ENCODE data around the gene DACT3. TPM values are rescaled to one million over a fixed set of nuclear protein-coding genes. Genes with fewer than 3 reads are reported as not detected.

DACT3 gene
- total RNA-seq, 1 experiment from 2014 or later = 1.0 TPM

DNA sequence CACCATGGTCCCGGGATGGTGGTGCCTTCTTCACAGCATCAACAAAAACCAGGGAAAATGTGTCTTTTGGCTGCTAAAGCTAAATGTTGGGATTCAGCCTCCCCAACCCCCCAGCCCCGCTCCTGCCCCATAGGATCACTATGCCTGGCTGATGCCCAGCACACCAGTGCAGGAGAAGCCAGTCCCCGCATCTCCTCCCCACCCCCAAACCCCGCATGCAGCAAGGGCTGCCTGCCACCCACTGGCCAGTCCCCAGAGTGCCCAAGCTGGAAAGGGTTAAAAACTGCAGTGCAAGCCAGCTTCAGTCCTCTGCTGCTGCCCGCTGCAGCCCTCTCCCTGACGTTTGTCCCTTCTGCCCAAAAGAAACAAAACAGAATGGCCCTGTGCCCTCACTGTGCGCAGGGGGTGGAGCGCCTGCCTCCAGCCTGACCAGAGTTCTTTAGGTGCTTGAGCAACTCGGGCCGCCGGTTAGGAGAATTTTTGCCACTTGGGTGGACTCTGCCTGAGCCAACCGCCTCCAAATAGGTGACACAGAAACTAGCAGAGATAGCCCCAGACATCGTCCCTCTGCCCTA, 56.1 kb downstream of the DACT3 start:
- ChIA-PET CTCF (no interaction called here), POLR2A (no interaction called here)

DNA sequence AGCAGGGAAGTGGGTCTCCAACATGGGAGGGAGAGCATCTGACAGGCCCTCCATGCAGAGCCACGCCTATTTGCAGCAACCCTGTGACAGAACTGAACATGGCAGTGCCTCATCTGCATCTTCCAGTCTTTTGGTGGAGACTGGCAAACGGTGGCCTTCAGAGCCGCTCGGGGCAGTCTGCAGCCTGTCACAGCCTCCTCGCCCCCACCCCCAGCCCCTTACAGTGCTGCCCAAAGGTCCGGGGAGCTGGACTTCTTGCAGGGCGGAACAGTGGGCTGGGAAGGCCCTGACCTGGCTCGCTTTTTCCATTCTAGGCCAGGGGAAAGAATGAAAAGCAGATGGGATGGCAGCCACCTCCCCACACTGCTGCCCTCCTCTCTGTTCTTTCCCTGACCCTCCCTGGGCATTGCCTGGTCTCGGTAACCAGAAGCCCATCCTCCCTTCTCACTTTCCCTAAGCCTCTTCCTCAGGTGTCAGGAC, 57.2 kb downstream of the DACT3 start:
- Histone ChIP-seq H3K27me3 (ENCODE audit: control insufficient read depth, insufficient read depth, low read length) (no peaks in the 10 kb centered on the region), H3K4me1 (ENCODE audit: control insufficient read depth, insufficient read depth, low read length) (peaks cover 14% of the 10 kb centered on the region), H3K36me3 (ENCODE audit: control insufficient read depth, insufficient read depth, low read length) (peaks cover 5% of the 10 kb centered on the region), H3K4me3 (ENCODE audit: low read depth in 2 of 2, low read length in 2 of 2) (peak overlapping the region in 1 of 2 experiments; percentile 99; a peak in 1 of 4 replicates), H3K9me3 (ENCODE audit: control insufficient read depth, insufficient read depth, low read depth, low read length) (0 out of 2 replicates have a peak, but pooled peaks cover under 1% of the 10 kb centered on the region), H3K27ac (ENCODE audit: low read length) (peak overlapping the region; percentile 96; the same call in 1 of the 2 replicates)
- no TSS peak for BruUV-seq (replicated peaks)
- in situ Hi-C loops (cut with HindIII; ENCODE audit: low pct_unique_long_range_greater_than_20kb, low sequenced_read_pairs) = no loop called here
- intact Hi-C loops (cut with micrococcal nuclease; ENCODE audit: unreplicated experiment) = no loop called here
- DNase-seq (ENCODE audit: low read depth, low spot score) = no peak
- ATAC-seq = no peak
- CTCF ChIA-PET = no interaction called here
- TF ChIP-seq, protein P1, sequence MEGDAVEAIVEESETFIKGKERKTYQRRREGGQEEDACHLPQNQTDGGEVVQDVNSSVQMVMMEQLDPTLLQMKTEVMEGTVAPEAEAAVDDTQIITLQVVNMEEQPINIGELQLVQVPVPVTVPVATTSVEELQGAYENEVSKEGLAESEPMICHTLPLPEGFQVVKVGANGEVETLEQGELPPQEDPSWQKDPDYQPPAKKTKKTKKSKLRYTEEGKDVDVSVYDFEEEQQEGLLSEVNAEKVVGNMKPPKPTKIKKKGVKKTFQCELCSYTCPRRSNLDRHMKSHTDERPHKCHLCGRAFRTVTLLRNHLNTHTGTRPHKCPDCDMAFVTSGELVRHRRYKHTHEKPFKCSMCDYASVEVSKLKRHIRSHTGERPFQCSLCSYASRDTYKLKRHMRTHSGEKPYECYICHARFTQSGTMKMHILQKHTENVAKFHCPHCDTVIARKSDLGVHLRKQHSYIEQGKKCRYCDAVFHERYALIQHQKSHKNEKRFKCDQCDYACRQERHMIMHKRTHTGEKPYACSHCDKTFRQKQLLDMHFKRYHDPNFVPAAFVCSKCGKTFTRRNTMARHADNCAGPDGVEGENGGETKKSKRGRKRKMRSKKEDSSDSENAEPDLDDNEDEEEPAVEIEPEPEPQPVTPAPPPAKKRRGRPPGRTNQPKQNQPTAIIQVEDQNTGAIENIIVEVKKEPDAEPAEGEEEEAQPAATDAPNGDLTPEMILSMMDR (IDR thresholded peaks at IDR 0.05) = no peak
- no peak for TF ChIP-seq POLR2AphosphoS5 (IDR thresholded peaks at IDR 0.05; ENCODE audit: low read depth, low read length)
- no peak for TF ChIP-seq SIN3A (IDR thresholded peaks at IDR 0.05; ENCODE audit: borderline replicate concordance, insufficient read depth, low read depth, low read length)
- TF ChIP-seq, protein P2, sequence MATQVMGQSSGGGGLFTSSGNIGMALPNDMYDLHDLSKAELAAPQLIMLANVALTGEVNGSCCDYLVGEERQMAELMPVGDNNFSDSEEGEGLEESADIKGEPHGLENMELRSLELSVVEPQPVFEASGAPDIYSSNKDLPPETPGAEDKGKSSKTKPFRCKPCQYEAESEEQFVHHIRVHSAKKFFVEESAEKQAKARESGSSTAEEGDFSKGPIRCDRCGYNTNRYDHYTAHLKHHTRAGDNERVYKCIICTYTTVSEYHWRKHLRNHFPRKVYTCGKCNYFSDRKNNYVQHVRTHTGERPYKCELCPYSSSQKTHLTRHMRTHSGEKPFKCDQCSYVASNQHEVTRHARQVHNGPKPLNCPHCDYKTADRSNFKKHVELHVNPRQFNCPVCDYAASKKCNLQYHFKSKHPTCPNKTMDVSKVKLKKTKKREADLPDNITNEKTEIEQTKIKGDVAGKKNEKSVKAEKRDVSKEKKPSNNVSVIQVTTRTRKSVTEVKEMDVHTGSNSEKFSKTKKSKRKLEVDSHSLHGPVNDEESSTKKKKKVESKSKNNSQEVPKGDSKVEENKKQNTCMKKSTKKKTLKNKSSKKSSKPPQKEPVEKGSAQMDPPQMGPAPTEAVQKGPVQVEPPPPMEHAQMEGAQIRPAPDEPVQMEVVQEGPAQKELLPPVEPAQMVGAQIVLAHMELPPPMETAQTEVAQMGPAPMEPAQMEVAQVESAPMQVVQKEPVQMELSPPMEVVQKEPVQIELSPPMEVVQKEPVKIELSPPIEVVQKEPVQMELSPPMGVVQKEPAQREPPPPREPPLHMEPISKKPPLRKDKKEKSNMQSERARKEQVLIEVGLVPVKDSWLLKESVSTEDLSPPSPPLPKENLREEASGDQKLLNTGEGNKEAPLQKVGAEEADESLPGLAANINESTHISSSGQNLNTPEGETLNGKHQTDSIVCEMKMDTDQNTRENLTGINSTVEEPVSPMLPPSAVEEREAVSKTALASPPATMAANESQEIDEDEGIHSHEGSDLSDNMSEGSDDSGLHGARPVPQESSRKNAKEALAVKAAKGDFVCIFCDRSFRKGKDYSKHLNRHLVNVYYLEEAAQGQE (IDR thresholded peaks at IDR 0.05; ENCODE audit: insufficient read depth in 1 of 2, low read depth in 2 of 2, low read length in 1 of 2) = no peak
- TF ChIP-seq TCF7L2 (IDR thresholded peaks at IDR 0.05; ENCODE audit: low read depth, low read length) = no peak
- POLR2A ChIA-PET = no interaction called here

More for the DNA sequence above, 56.1 kb downstream of the DACT3 start:
- TF ChIP-seq SIN3A (IDR thresholded peaks at IDR 0.05; ENCODE audit: borderline replicate concordance, insufficient read depth, low read depth, low read length) = no peak
- no peak for TF ChIP-seq POLR2AphosphoS5 (IDR thresholded peaks at IDR 0.05; ENCODE audit: low read depth, low read length)
- TF ChIP-seq TCF7L2 (IDR thresholded peaks at IDR 0.05; ENCODE audit: low read depth, low read length) = no peak
- TF ChIP-seq, protein P1 (IDR thresholded peaks at IDR 0.05) = no peak
- TF ChIP-seq, protein P2 (IDR thresholded peaks at IDR 0.05; ENCODE audit: insufficient read depth in 1 of 2, low read depth in 2 of 2, low read length in 1 of 2) = no peak
- in situ Hi-C loops (cut with HindIII; ENCODE audit: low pct_unique_long_range_greater_than_20kb, low sequenced_read_pairs) = no loop called here
- BruUV-seq (replicated peaks) = no TSS peak
- H3K27ac ChIP-seq (ENCODE audit: low read length) = no peak overlapping the region
- ATAC-seq = no peak
- H3K4me3 ChIP-seq (ENCODE audit: low read depth in 2 of 2, low read length in 2 of 2) = no peak overlapping the region
- intact Hi-C loops (cut with micrococcal nuclease; ENCODE audit: unreplicated experiment) = no loop called here
- H3K27me3 ChIP-seq (ENCODE audit: control insufficient read depth, insufficient read depth, low read length) = no peaks in the 10 kb centered on the region
- no peak for DNase-seq (ENCODE audit: low read depth, low spot score)
- peaks cover 14% of the 10 kb centered on the region for H3K4me1 ChIP-seq (ENCODE audit: control insufficient read depth, insufficient read depth, low read length)
- no peaks in the 10 kb centered on the region for H3K9me3 ChIP-seq (ENCODE audit: control insufficient read depth, insufficient read depth, low read depth, low read length)
- H3K36me3 ChIP-seq (ENCODE audit: control insufficient read depth, insufficient read depth, low read length) = peaks cover 5% of the 10 kb centered on the region
